GM13976 (cell line): ENCODE results near the gene UNC13D.
A peak's percentile ranks its signal among the peaks of the same experiment; 100 is the strongest.
"Not testable (repeated sequence)": the region's sequence is repeated elsewhere in the genome, so short reads cannot be mapped to it uniquely, and the experiment has no call there.

Experiments
- DNase-seq: peaks from one replicate; pipeline ENCODE4 v3.0.0; 2012; ENCODE audit warnings: low spot score
- in situ Hi-C: fragments of 300-500 bp; cut with MboI; formaldehyde crosslinking; loops from one replicate; pipeline ENCODE4 v1.12.0; 2022; ENCODE audit warnings: low sequenced_read_pairs, mixed read lengths, inconsistent platforms; ENCODE audit not compliant: unreplicated experiment
- TF ChIP-seq, protein P1 (sequence below): IDR thresholded peaks from 2 replicates; pipeline ENCODE4 v1.5.1; 2012; ENCODE audit warnings: borderline replicate concordance, mild to moderate bottlenecking; ENCODE audit not compliant: insufficient read depth; ENCODE audit errors: extremely low read depth, missing control alignments, control extremely low read depth

UNC13D gene

GRCh38 chr17:75873587-75874322, 29.6 kb upstream of the UNC13D start:
- DNase-seq = no peak
- TF ChIP-seq, protein P1, sequence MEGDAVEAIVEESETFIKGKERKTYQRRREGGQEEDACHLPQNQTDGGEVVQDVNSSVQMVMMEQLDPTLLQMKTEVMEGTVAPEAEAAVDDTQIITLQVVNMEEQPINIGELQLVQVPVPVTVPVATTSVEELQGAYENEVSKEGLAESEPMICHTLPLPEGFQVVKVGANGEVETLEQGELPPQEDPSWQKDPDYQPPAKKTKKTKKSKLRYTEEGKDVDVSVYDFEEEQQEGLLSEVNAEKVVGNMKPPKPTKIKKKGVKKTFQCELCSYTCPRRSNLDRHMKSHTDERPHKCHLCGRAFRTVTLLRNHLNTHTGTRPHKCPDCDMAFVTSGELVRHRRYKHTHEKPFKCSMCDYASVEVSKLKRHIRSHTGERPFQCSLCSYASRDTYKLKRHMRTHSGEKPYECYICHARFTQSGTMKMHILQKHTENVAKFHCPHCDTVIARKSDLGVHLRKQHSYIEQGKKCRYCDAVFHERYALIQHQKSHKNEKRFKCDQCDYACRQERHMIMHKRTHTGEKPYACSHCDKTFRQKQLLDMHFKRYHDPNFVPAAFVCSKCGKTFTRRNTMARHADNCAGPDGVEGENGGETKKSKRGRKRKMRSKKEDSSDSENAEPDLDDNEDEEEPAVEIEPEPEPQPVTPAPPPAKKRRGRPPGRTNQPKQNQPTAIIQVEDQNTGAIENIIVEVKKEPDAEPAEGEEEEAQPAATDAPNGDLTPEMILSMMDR = no peak
- in situ Hi-C loops = no loop called here

- TF ChIP-seq, protein P1 = no peak
- DNase-seq = no peak
- in situ Hi-C loops = no loop called here
Observed at GRCh38 chr17:75872434-75873351, 28.5 kb upstream of the UNC13D start.

- in situ Hi-C loops, DNase-seq: not testable (repeated sequence)
Observed at GRCh38 chr17:75870228-75870627, 26.0 kb upstream of the UNC13D start.

DNA sequence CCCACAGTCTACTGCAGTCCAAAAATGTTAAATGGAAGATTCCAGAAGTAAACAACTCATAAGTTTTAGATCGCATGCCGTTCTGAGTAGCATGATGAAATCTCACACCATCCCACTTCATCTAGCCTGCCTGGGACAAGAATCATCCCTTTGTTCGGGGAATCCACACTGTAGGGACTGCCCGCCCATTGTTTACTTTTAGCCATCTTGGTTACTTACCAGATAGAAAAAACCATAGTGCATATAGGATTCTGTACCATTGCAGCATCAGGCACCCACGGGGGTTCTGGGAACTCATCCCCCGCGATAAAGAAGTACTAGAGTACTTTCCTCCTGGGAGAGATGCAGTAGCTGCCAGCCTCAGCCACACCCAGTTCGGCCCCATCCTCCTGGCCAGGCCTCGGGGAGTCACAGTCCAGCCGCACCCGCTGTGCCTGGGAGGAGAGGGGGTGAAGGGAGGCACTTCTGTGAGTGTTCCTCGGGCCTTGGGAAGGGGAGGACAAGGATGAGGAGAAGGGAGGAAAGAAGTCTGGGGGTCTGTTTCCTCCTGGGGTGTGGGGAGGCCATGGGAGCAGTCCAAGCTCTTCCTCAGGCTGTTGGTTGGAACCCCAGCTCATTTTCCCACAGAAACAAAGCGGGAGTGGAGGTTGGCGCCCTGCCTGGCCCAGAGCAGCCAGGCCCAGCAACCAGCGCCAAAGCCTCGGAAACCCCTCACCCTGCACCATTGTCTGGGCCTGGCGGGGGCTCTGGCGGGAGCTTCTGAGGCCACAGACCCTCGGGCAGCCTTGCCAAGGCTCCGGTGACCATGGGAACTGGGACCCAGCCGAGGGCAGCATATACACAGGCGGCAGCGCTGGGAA, 25.3 kb upstream of the UNC13D start:
- DNase-seq = no peak
- in situ Hi-C loops = no loop called here
- TF ChIP-seq, protein P1 = no peak

DNA sequence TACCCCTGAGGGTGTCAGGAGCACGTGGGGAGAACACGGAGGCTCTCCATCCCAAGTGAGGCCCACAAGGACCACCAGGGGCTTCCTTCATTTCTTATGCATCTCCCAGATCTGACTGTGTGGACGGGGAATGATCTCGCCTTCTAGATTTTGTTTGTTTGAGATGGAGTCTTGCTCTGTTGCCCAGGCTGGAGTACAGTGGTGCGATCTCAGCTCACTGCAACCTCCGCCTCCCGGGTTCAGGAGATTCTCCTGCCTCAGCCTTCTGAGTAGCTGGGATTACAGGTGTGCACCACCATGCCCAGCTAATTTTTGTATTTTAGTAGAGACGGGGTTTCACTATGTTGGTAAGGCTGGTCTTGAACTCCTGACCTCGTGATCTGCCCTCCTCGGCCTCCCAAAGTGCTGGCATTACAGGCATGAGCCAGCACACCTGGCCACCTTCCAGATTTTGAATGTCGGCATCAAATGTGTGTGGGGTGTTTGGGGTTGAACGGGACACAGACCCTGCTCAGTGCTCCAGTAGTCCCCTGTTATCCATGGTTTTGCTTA, 24.6 kb upstream of the UNC13D start:
- in situ Hi-C loops, DNase-seq: not testable (repeated sequence)

- in situ Hi-C loops, DNase-seq: not testable (repeated sequence)
Observed at GRCh38 chr17:75865404-75866188, 21.4 kb upstream of the UNC13D start.

- DNase-seq, in situ Hi-C loops: not testable (repeated sequence)
Observed at GRCh38 chr17:75864887-75865286, 20.7 kb upstream of the UNC13D start.

- in situ Hi-C loops = no loop called here
- peak; percentile 72 for DNase-seq
- TF ChIP-seq, protein P1 = no peak
Observed at GRCh38 chr17:75864448-75864871, 20.3 kb upstream of the UNC13D start.
